Spleen (tissue), 11 donors: ENCODE results near the gene FAM234B. TPM values are rescaled to one million over a fixed set of nuclear protein-coding genes. Genes with fewer than 3 reads are reported as not detected.
"Not testable (repeated sequence)": the region's sequence is repeated elsewhere in the genome, so short reads cannot be mapped to it uniquely, and the experiment has no call there.

Experiments
- DNase-seq: peaks from one replicate; pipeline ENCODE4 v3.0.0-alpha.2; 2020
- H3K27ac ChIP-seq, 8 donors: fragments of 200-600 bp; sonication (generic) in 7 of 8; 1 replicate in 4 of 8; 2 replicates in 4 of 8; pipeline versions ENCODE4 v1.5.0 to v1.8.0; 2016 to 2021; ENCODE audit warnings: inconsistent platforms in 4 of 8, mild to moderate bottlenecking in 4 of 8, moderate library complexity in 1 of 8
- H3K27me3 ChIP-seq, 7 donors: fragments of 200-600 bp; sonication (generic) in 6 of 7; replicated peaks in 1 of 7; 1 replicate in 4 of 7; 2 replicates in 3 of 7; pipeline versions ENCODE4 v1.5.0 to v1.8.0; 2016 to 2021; ENCODE audit warnings: inconsistent platforms in 3 of 7, mild to moderate bottlenecking in 1 of 7
- H3K36me3 ChIP-seq, 6 donors: fragments of 200-600 bp; sonication (generic) in 5 of 6; 1 replicate in 4 of 6; 2 replicates in 2 of 6; pipeline versions ENCODE4 v1.5.0 to v1.8.0; 2016 to 2021; ENCODE audit warnings: inconsistent platforms in 2 of 6
- H3K4me1 ChIP-seq, 6 donors: fragments of 200-600 bp; sonication (generic) in 5 of 6; 1 replicate in 3 of 6; 2 replicates in 3 of 6; pipeline versions ENCODE4 v1.5.0 to v1.8.0; 2016 to 2021; ENCODE audit warnings: inconsistent platforms in 3 of 6
- H3K4me3 ChIP-seq, 8 donors: fragments of 200-600 bp; sonication (generic) in 7 of 8; 1 replicate in 4 of 8; 2 replicates in 4 of 8; pipeline versions ENCODE4 v1.5.0 to v1.8.0; 2016 to 2021; ENCODE audit warnings: inconsistent platforms in 4 of 8, mild to moderate bottlenecking in 4 of 8, moderate library complexity in 2 of 8
- H3K9me3 ChIP-seq, 8 donors: fragments of 200-600 bp; sonication (generic) in 7 of 8; 1 replicate in 4 of 8; 2 replicates in 4 of 8; pipeline versions ENCODE4 v1.5.0 to v1.8.0; 2016 to 2021; ENCODE audit warnings: inconsistent platforms in 4 of 8
- POLR2A ChIP-seq, 3 donors: fragments of 450-650 bp; IDR thresholded peaks; one replicate each; pipeline ENCODE4 v1.5.1; 2017; ENCODE audit warnings: antibody characterized with exemption in 3 of 3, mild to moderate bottlenecking in 1 of 3
- POLR2AphosphoS5 ChIP-seq, 3 donors: sonication (generic); formaldehyde crosslinking; IDR thresholded peaks; one replicate each; pipeline ENCODE4 v1.5.1; 2017; ENCODE audit warnings: antibody characterized with exemption in 3 of 3
- WGBS, 5 donors: extraction: QIAGEN DNeasy Blood & Tissue Kit in 3 of 5; methylation state at CpG; one replicate each; pipeline versions ENCODE4 v1.1.5 to v1.1.7; 2013 to 2018; 5-methylcytosine and 5-hydroxymethylcytosine counted together
- intact Hi-C: fragments of 100-400 bp; cut with DNase I; formaldehyde crosslinking; loops from one replicate; pipeline ENCODE4 v1.15.0; 2023; ENCODE audit warnings: low total_unique reads
- polyA plus RNA-seq, 3 donors: library from polyadenylated mRNA; stranded (reverse); fragments of 200-250 nt; gene quantifications; one replicate each; pipeline ENCODE4 v1.2.1, GENCODE V29; 2013
- total RNA-seq, 7 donors: library from RNA; depleted of rRNA in 3 of 7; stranded (reverse); fragments of >200 nt in 3 of 7; fragmentation: NEBNext Ultra II Directional in 4 of 7; extraction: Animal tissue kit (Norgen Biotek cat#: 25700) in 4 of 7; gene quantifications; one replicate each; pipeline versions ENCODE4 v1.1.0 to v1.2.1, GENCODE V29; 2016 to 2021
- TF ChIP-seq, protein P1 (sequence below), 11 experiments: fragments of 200-600 bp in 7 of 11; fragments of 450-650 bp in 4 of 11; sonication (generic) in 4 of 11; IDR thresholded peaks in 8 of 11; conservative IDR thresholded peaks in 3 of 11; 1 replicate in 7 of 11; 2 replicates in 4 of 11; pipeline versions ENCODE4 v1.4.0 to v1.8.0; 2016 to 2021; ENCODE audit warnings: antibody characterized with exemption in 11 of 11, inconsistent platforms in 4 of 11, mild to moderate bottlenecking in 1 of 11
- donor health status: healthy with polysubstance abuse.
- donor health status: DM: no; HTN: no; CAD: no; lungs with moderate emphysema.
- donor health status: DM: no; HTN: no; CAD: no.
- donor health status: Bipolar disorder and iron deficiency.
- donor health status: healthy.
- donor health status: DM: no; HTN: no; CAD: no.
- donor health status: DM: yes; HTN: yes; CAD: no.

Gene FAM234B
- total and polyA plus RNA-seq, 10 donors, result 0.59 to 8.2 (median 6.2) TPM

DNA sequence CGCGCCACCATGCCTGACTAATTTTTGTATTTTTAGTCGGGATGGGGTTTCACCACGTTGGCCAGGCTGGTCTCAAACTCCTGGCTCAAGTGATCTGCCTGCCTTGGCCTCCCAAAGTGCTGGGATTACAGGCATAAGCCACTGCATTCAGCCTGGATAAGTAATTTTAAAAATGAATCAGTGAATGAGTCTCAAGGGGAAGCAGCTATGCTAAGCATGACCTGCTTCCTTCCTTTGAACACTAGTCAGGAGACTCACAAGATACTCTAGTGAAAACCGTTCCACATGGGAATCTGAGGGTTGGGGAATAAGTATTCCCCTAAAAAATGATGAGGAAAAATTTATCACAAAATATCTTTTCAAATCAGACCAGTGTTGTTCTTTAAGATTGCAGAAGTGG is 10.7 kb upstream of the FAM234B start:
- H3K9me3 ChIP-seq, result no peaks in the 10 kb centered on the region
- WGBS, 5 donors, result 78 to 83% (median 80%) methylated on average over 5 of the region's 5 CpGs
- H3K4me1 ChIP-seq, result no peaks in the 10 kb centered on the region
- no peaks in the 10 kb centered on the region for H3K27me3 ChIP-seq
- intact Hi-C loops, result no loop called here
- no peak overlapping the region for H3K27ac ChIP-seq
- H3K36me3 ChIP-seq, result no peaks in the 10 kb centered on the region
- no peak overlapping the region for H3K4me3 ChIP-seq
- no peak for TF ChIP-seq POLR2AphosphoS5 (IDR thresholded peaks at IDR 0.05)
- no peak for TF ChIP-seq POLR2A (IDR thresholded peaks at IDR 0.05)
- TF ChIP-seq, protein P1, sequence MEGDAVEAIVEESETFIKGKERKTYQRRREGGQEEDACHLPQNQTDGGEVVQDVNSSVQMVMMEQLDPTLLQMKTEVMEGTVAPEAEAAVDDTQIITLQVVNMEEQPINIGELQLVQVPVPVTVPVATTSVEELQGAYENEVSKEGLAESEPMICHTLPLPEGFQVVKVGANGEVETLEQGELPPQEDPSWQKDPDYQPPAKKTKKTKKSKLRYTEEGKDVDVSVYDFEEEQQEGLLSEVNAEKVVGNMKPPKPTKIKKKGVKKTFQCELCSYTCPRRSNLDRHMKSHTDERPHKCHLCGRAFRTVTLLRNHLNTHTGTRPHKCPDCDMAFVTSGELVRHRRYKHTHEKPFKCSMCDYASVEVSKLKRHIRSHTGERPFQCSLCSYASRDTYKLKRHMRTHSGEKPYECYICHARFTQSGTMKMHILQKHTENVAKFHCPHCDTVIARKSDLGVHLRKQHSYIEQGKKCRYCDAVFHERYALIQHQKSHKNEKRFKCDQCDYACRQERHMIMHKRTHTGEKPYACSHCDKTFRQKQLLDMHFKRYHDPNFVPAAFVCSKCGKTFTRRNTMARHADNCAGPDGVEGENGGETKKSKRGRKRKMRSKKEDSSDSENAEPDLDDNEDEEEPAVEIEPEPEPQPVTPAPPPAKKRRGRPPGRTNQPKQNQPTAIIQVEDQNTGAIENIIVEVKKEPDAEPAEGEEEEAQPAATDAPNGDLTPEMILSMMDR (IDR thresholded peaks at IDR 0.05 in 8 of 11, conservative IDR thresholded peaks at IDR 0.05 in 3 of 11), result no peak
- DNase-seq, result no peak

DNA sequence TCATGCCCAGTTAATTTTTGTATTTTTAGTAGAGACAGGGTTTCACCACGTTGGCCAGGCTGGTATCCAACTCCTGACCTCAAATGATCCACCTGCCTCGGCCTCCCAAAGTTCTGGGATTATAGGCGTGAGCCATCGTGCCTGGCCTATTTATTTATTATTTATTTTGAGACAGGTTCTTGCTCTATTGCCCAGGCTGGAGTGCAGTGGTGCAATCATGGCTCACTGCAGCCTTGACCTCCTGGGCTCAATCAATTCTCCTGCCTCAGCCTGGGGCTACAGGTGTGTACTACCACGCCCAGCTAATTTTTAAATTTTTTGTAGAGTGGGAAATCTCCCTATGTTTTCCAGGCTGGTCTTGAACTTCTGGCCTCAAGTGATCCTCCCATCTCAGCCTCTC is 8.8 kb upstream of the FAM234B start:
- DNase-seq, H3K9me3 ChIP-seq, H3K4me3 ChIP-seq, intact Hi-C loops, H3K36me3 ChIP-seq, H3K27ac ChIP-seq, H3K27me3 ChIP-seq, H3K4me1 ChIP-seq: not testable (repeated sequence)
- 83 to 94% (median 86%) methylated on average over 5 of the region's 5 CpGs for WGBS, 5 donors

DNA sequence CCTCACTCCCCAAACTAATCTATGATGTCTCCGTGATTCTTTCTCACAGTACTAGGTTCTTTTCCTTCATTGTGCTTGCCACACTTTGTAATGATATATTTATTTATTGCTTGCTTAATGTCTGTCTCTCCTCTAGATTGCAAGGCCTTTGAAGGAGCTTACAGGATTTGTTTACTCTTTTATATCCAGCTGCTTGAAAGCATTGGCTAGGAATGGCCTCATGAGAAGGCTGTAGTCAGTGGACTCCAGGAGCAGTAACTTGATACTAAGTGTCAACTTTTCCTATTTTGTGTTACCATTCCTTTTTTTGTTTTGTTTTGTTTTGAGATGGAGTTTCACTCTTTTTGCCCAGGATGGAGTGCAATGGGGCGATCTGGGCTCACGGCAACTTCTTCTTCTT is 7.3 kb upstream of the FAM234B start:
- intact Hi-C loops, result no loop called here
- H3K27ac ChIP-seq, result no peak overlapping the region
- peaks cover 0 to 9% (median 0%) of the 10 kb centered on the region in 6 donors for H3K4me1 ChIP-seq
- WGBS, 5 donors, result 89 to 97% (median 93%) methylated on average over 3 of the region's 3 CpGs
- H3K4me3 ChIP-seq, result no peak overlapping the region
- no peaks in the 10 kb centered on the region for H3K9me3 ChIP-seq
- no peaks in the 10 kb centered on the region for H3K27me3 ChIP-seq
- TF ChIP-seq, protein P1 (IDR thresholded peaks at IDR 0.05 in 8 of 11, conservative IDR thresholded peaks at IDR 0.05 in 3 of 11), result no peak
- no peak for DNase-seq
- H3K36me3 ChIP-seq, result no peaks in the 10 kb centered on the region

DNA sequence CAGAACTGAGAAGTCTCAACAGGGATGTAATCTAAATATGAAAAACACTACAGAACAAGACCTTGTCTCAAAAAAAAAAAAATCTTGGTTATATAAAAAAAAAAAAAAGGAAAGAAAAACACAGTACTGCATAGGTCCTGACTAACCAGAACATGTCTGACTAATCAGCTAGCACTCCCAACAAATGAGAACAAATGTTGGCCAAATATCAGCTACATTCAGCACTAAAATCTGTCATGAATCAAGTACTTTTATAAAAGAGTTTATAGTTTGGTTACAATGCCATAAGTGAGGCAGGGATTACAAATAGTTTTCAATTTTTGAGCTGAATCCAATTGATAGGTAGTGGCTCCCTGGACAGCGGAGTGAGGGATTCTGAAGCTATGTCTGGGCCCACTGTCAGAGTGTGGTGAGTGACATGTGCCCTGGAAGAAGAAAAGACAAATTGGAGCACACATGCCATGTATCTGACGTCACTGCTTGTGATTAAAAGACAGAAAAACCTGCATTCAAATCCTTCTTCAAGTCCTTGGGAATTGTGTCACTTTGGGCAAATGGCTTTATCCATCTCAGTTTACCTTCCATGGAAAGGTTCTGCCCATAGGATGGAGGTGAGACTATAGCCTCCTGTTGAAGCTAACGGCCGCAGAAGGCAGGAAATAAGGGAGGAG is 5.6 kb upstream of the FAM234B start:
- Histone ChIP-seq H3K4me3 (no peak overlapping the region), H3K27me3 (no peaks in the 10 kb centered on the region), H3K36me3 (no peaks in the 10 kb centered on the region), H3K4me1 (peaks cover 0 to 12% (median under 1%) of the 10 kb centered on the region in 6 donors), H3K9me3 (no peaks in the 10 kb centered on the region), H3K27ac (no peak overlapping the region)
- WGBS, 5 donors, result 75 to 90% (median 83%) methylated on average over 4 of the region's 4 CpGs
- intact Hi-C loops, result no loop called here
- no peak for DNase-seq
- TF ChIP-seq POLR2AphosphoS5 (IDR thresholded peaks at IDR 0.05) (no peak), POLR2A (IDR thresholded peaks at IDR 0.05) (no peak)
- TF ChIP-seq, protein P1 (IDR thresholded peaks at IDR 0.05 in 8 of 11, conservative IDR thresholded peaks at IDR 0.05 in 3 of 11), result no peak
